T-helper 1 cell treated with Interleukin-12 subunit alpha and Interleukin-12 subunit beta and Interleukin-4 antibody, amounts not matched to agents 30 μg/mL and 1 μg/mL, for 36 hours (primary cell): ENCODE measurements around the gene AKAP14.
"Not testable (repeated sequence)": the region's sequence is repeated elsewhere in the genome, so short reads cannot be mapped to it uniquely, and the experiment has no call there.

Experiments used
- H3K27ac Mint-ChIP-seq: one replicate; pipeline ENCODE4 v1.8.0; 2021; ENCODE audit warnings: mild to moderate bottlenecking, mixed read lengths
- H3K27me3 Mint-ChIP-seq: one replicate; pipeline ENCODE4 v1.8.0; 2021; ENCODE audit warnings: low read depth, mixed read lengths
- H3K36me3 Mint-ChIP-seq: one replicate; pipeline ENCODE4 v1.8.0; 2021; ENCODE audit warnings: low read depth, mixed read lengths
- H3K4me1 Mint-ChIP-seq: one replicate; pipeline ENCODE4 v1.8.0; 2021; ENCODE audit warnings: low read depth, mixed read lengths
- H3K4me3 Mint-ChIP-seq: one replicate; pipeline ENCODE4 v1.8.0; 2021; ENCODE audit warnings: mild to moderate bottlenecking, moderate library complexity, mixed read lengths
- H3K9me3 Mint-ChIP-seq: one replicate; pipeline ENCODE4 v1.8.0; 2021; ENCODE audit warnings: mixed read lengths

Gene AKAP14

DNA sequence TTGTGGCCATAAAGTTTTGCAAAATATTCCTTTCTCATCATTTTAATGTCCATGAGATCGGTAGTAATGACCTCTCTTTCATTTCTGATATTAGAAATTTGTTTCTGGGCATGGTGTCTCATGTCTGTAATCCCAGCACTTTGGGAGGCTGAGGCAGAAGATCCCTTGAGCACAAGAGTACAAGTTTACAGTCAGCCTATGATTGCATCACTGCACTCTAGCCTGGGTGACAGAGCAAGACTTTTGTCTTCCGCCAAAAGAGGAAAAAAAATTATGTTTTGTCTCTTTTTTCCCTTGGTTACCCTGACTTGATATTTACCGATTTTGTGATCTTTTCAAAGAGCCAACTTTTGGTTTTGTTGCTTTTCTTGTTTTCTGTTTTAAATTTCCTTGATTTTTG is 58.7 kb downstream of the AKAP14 start:
- Mint-ChIP-seq H3K27me3 (peaks cover 45% of the 10 kb centered on the region), H3K27ac (no peak overlapping the region), H3K4me3 (no peak overlapping the region)

DNA sequence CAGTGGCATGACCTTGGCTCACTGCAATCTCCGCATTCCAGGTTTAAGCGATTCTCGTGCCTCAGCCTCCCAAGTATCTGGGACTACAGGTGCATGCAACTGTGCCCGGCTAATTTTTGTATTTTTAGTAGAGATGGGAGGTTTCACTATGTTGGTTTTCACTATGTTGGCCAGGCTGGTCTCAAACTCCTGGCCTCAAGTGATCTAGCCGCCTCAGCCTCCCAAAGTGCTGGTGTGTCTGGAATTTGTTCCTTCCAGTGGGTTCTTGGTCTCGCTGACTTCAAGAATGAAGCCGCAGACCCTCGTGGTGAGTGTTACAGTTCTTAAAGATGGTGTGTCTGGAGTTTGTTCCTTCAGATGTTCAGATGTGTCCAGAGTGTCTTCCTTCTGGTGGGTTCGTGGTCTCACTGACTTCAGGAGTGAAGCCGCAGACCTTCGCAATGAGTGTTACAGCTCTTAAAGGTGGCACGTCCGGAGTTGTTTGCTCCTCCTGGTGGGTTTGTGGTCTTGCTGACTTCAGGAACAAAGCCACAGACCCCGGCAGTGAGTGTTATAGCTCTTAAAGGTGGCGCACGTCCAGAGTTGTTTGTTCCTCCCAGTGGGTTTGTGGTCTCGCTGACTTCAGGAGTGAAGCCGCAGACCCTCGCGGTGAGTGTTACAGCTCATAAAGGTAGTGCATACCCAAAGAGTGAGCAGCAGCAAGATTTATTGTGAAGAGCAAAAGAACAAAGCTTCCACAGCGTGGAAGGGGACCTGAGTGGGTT is 60.3 kb downstream of the AKAP14 start:
- H3K27ac Mint-ChIP-seq: peak overlapping the region; percentile 68
- H3K27me3 Mint-ChIP-seq: peaks cover 61% of the 10 kb centered on the region
- H3K4me1 Mint-ChIP-seq: peaks cover 22% of the 10 kb centered on the region
- H3K36me3 Mint-ChIP-seq, H3K9me3 Mint-ChIP-seq: not testable (repeated sequence)
- H3K4me3 Mint-ChIP-seq: peak overlapping the region; percentile 57

More for the DNA sequence above, 58.7 kb downstream of the AKAP14 start:
- Mint-ChIP-seq H3K36me3 (peaks cover 1% of the 10 kb centered on the region), H3K4me1 (peaks cover 22% of the 10 kb centered on the region), H3K9me3 (peaks cover 5% of the 10 kb centered on the region)

DNA sequence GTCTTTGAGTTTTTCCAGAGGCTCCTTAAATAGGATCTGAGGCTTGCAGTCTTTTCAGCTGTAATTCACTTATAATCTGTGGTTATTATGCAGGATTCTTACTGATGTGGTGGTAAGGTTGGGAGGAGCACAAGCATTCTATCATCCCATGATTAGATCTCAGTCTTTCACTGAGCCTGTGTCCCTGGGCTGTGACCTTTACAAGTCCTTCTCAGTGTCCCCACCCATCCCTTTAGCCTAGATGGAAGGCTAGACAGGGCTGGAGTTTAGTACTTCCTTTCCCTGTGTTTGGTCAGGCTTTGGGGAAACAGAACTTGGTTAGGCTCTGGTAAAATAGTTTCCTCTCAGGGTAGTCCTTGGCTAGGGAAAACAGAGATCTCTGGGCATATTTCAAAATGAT is 64.9 kb downstream of the AKAP14 start:
- Mint-ChIP-seq H3K4me1 (peaks cover 11% of the 10 kb centered on the region), H3K27ac (no peak overlapping the region), H3K27me3 (peaks cover 44% of the 10 kb centered on the region), H3K9me3 (peaks cover 5% of the 10 kb centered on the region), H3K4me3 (no peak overlapping the region), H3K36me3 (peaks cover 4% of the 10 kb centered on the region)

DNA sequence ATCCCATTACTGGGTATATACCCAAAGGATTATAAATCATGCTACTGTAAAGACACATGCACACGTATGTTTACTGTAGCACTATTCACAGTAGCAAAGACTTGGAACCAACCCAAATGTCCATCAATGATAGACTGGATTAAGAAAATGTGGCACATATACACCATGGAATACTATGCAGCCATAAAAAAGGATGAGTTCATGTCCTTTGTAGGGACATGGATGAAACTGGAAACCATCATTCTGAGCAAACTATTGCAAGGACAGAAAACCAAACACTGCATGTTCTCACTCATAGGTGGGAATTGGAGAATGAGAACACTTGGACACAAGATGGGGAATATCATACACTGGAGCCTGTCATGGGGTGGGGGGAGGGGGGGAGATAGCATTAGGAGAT is 71.1 kb downstream of the AKAP14 start:
- not testable (repeated sequence) for H3K9me3 Mint-ChIP-seq, H3K4me1 Mint-ChIP-seq, H3K27ac Mint-ChIP-seq, H3K4me3 Mint-ChIP-seq, H3K36me3 Mint-ChIP-seq, H3K27me3 Mint-ChIP-seq
